SK-N-SH treated with all-trans-retinoic acid at 6 μM for 48 hours (cell line): ENCODE measurements around the gene IL17REL.

Source experiments
- ATAC-seq: fragments of 200-7000 bp; cut with Tn5 transposase; 3 replicates; pipeline ENCODE4 v1.9.1; 2020; ENCODE audit warnings: mild to moderate bottlenecking, moderate library complexity
- ARNTL ChIP-seq: fragments of 450-650 bp; formaldehyde crosslinking; IDR thresholded peaks from 2 replicates; pipeline ENCODE4 v1.5.0; 2020; ENCODE audit warnings: low read depth, mild to moderate bottlenecking, moderate library complexity, borderline replicate concordance
- BACH2 ChIP-seq: fragments of 250-450 bp; sonication (Bioruptor Pico); IDR thresholded peaks from 2 replicates; pipeline ENCODE4 v1.9.0; 2021; ENCODE audit warnings: mild to moderate bottlenecking, borderline replicate concordance
- CREB5 ChIP-seq: fragments of 250-450 bp; sonication (Bioruptor Pico); IDR thresholded peaks from 2 replicates; pipeline ENCODE4 v1.5.1; 2020; ENCODE audit warnings: low read depth, mild to moderate bottlenecking, moderate library complexity
- CSDC2 ChIP-seq: fragments of 250-450 bp; sonication (Bioruptor Pico); IDR thresholded peaks from 2 replicates; pipeline ENCODE4 v1.5.0; 2020; ENCODE audit warnings: mild to moderate bottlenecking, moderate library complexity
- CSRNP3 ChIP-seq: fragments of 250-450 bp; sonication (Bioruptor Pico); IDR thresholded peaks from 2 replicates; pipeline ENCODE4 v1.5.1; 2021; ENCODE audit warnings: mild to moderate bottlenecking, moderate library complexity
- ESRRG ChIP-seq: fragments of 250-450 bp; sonication (Bioruptor Pico); IDR thresholded peaks from 2 replicates; pipeline ENCODE4 v1.6.1; 2021; ENCODE audit warnings: mild to moderate bottlenecking
- GLIS3 ChIP-seq: fragments of 250-450 bp; sonication (Bioruptor Pico); IDR thresholded peaks from 2 replicates; pipeline ENCODE4 v1.5.0; 2020; ENCODE audit warnings: mild to moderate bottlenecking, moderate library complexity
- ISL1 ChIP-seq: fragments of 250-450 bp; sonication (Bioruptor Pico); IDR thresholded peaks from 2 replicates; pipeline ENCODE4 v2.1.2; 2022; ENCODE audit warnings: mild to moderate bottlenecking, moderate library complexity
- OSR1 ChIP-seq: fragments of 250-450 bp; sonication (Bioruptor Pico); IDR thresholded peaks from 2 replicates; pipeline ENCODE4 v1.8.0; 2022; ENCODE audit warnings: moderate library complexity, mild to moderate bottlenecking, inconsistent platforms
- PATZ1 ChIP-seq: fragments of 250-450 bp; sonication (Bioruptor Pico); IDR thresholded peaks from 2 replicates; pipeline ENCODE4 v1.8.0; 2020; ENCODE audit warnings: mild to moderate bottlenecking, moderate library complexity, borderline replicate concordance
- POU6F1 ChIP-seq: fragments of 250-450 bp; sonication (Bioruptor Pico); IDR thresholded peaks from 2 replicates; pipeline ENCODE4 v1.8.0; 2021; ENCODE audit warnings: low read depth, mild to moderate bottlenecking, moderate library complexity, borderline replicate concordance
- PPARA ChIP-seq: fragments of 250-450 bp; sonication (Bioruptor Pico); IDR thresholded peaks from 2 replicates; pipeline ENCODE4 v1.5.0; 2020; ENCODE audit warnings: mild to moderate bottlenecking, borderline replicate concordance
- RARB ChIP-seq: fragments of 250-450 bp; sonication (Bioruptor Pico); IDR thresholded peaks from 2 replicates; pipeline ENCODE4 v1.8.0; 2021; ENCODE audit warnings: mild to moderate bottlenecking, moderate library complexity
- SNAI2 ChIP-seq: fragments of 250-450 bp; sonication (Bioruptor Pico); IDR thresholded peaks from 2 replicates; pipeline ENCODE4 v1.5.0; 2020; ENCODE audit warnings: mild to moderate bottlenecking, moderate library complexity
- TCF4 ChIP-seq: fragments of 250-450 bp; sonication (Bioruptor Pico); IDR thresholded peaks from 2 replicates; pipeline ENCODE4 v1.8.0; 2021; ENCODE audit warnings: mild to moderate bottlenecking, moderate library complexity, borderline replicate concordance
- TOX ChIP-seq: fragments of 250-450 bp; sonication (Bioruptor Pico); IDR thresholded peaks from 2 replicates; pipeline ENCODE4 v1.8.0; 2021; ENCODE audit warnings: mild to moderate bottlenecking, moderate library complexity, borderline replicate concordance
- TSHZ2 ChIP-seq: fragments of 250-450 bp; sonication (Bioruptor Pico); IDR thresholded peaks from 2 replicates; pipeline ENCODE4 v1.5.0; 2020; ENCODE audit warnings: mild to moderate bottlenecking, moderate library complexity
- ZC3H10 ChIP-seq: fragments of 250-450 bp; sonication (Bioruptor Pico); IDR thresholded peaks from 2 replicates; pipeline ENCODE4 v1.5.1; 2021; ENCODE audit warnings: mild to moderate bottlenecking, moderate library complexity
- ZFP3 ChIP-seq: fragments of 250-450 bp; sonication (Bioruptor Pico); IDR thresholded peaks from 2 replicates; pipeline ENCODE4 v1.5.0; 2020; ENCODE audit warnings: mild to moderate bottlenecking, moderate library complexity
- ZFP30 ChIP-seq: fragments of 450-650 bp; formaldehyde crosslinking; IDR thresholded peaks from 2 replicates; pipeline ENCODE4 v1.5.0; 2022; ENCODE audit warnings: mild to moderate bottlenecking, moderate library complexity
- ZNF70 ChIP-seq: fragments of 450-650 bp; formaldehyde crosslinking; IDR thresholded peaks from 2 replicates; pipeline ENCODE4 v1.5.0; 2020; ENCODE audit warnings: mild to moderate bottlenecking, moderate library complexity
- ZNF8 ChIP-seq: fragments of 450-650 bp; formaldehyde crosslinking; IDR thresholded peaks from 2 replicates; pipeline ENCODE4 v1.5.0; 2020; ENCODE audit warnings: mild to moderate bottlenecking, moderate library complexity

The IL17REL gene

GRCh38 chr22:50048061-50048765 is 35.6 kb upstream of the IL17REL start (continued):
- TF ChIP-seq CSRNP3 (no peak), SNAI2 (CRISPR knock-in tag) (no peak), ZFP3 (no peak)

GRCh38 chr22:50047346-50047745 is 34.8 kb upstream of the IL17REL start:
- ATAC-seq: no peak
- no peak for TF ChIP-seq CSDC2 (CRISPR knock-in tag)
- no peak for TF ChIP-seq ZFP30 (CRISPR knock-in tag)
- no peak for TF ChIP-seq BACH2
- TF ChIP-seq ZNF70 (CRISPR knock-in tag): no peak
- TF ChIP-seq ISL1: no peak
- no peak for TF ChIP-seq TCF4 (CRISPR knock-in tag)
- TF ChIP-seq ZC3H10 (CRISPR knock-in tag): no peak
- no peak for TF ChIP-seq CSRNP3
- TF ChIP-seq ZNF8 (CRISPR knock-in tag): no peak
- no peak for TF ChIP-seq TOX
- TF ChIP-seq GLIS3 (CRISPR knock-in tag): no peak
- TF ChIP-seq ARNTL (CRISPR knock-in tag): no peak
- no peak for TF ChIP-seq PPARA (CRISPR knock-in tag)
- TF ChIP-seq CREB5 (CRISPR knock-in tag): no peak
- no peak for TF ChIP-seq SNAI2 (CRISPR knock-in tag)
- TF ChIP-seq OSR1 (CRISPR knock-in tag): no peak
- no peak for TF ChIP-seq ESRRG
- TF ChIP-seq TSHZ2 (CRISPR knock-in tag): no peak
- no peak for TF ChIP-seq RARB (CRISPR knock-in tag)
- TF ChIP-seq, all 23 proteins: peak for 0

DNA sequence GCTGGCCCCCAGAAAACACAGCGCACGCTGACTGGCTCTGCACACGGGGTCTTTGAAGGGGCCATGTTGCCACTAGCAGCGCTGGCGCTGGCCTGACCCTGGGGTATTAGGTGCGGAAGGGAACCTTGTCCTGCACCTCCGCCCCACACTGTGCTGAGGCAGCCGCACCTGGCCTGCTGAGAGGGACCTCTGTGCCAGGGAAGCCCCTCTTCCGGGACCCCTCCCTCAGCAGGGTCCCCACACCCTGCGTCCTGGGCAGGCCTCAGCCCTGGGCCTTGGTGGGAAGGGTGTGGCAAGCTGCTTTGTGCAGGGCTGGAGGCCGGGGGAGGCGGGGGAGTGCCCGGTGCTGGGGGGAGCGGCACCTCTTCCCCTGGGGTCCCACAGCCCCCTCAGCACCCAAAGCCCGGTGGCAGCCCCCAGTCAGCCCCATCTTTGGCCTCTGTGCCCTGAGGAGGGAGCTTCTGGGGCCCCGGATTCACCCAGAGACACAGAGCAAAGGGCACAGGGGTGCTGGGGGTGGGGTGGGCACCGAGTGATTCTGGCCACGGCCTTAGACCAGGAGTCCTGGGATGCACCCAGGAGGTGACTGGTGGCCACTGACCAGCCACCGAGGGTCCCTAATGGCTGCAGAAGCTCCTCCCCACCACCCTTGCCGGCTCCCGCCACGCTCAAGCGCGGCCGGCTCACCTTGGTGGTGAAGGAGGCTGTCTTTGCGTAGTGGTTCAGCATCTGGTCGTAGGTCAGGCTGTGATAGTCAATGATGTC is 34.1 kb upstream of the IL17REL start:
- ATAC-seq: no peak
- TF ChIP-seq BACH2 (no peak), SNAI2 (CRISPR knock-in tag) (no peak), GLIS3 (CRISPR knock-in tag) (no peak), OSR1 (CRISPR knock-in tag) (no peak), PATZ1 (CRISPR knock-in tag) (no peak), RARB (CRISPR knock-in tag) (no peak), ARNTL (CRISPR knock-in tag) (no peak), TSHZ2 (CRISPR knock-in tag) (no peak), CREB5 (CRISPR knock-in tag) (no peak), POU6F1 (no peak)
